ENCODE results near the gene CLOCK. TPM values are rescaled to one million over a fixed set of nuclear protein-coding genes. Genes with fewer than 3 reads are reported as not detected.

Gene CLOCK
- total and polyA plus RNA-seq, 9 of the 15 experiments (the other 6 are each of a cell fraction or from before 2014, with no cell fraction given): 3.7 to 14.4 (median 9.4) TPM

DNA sequence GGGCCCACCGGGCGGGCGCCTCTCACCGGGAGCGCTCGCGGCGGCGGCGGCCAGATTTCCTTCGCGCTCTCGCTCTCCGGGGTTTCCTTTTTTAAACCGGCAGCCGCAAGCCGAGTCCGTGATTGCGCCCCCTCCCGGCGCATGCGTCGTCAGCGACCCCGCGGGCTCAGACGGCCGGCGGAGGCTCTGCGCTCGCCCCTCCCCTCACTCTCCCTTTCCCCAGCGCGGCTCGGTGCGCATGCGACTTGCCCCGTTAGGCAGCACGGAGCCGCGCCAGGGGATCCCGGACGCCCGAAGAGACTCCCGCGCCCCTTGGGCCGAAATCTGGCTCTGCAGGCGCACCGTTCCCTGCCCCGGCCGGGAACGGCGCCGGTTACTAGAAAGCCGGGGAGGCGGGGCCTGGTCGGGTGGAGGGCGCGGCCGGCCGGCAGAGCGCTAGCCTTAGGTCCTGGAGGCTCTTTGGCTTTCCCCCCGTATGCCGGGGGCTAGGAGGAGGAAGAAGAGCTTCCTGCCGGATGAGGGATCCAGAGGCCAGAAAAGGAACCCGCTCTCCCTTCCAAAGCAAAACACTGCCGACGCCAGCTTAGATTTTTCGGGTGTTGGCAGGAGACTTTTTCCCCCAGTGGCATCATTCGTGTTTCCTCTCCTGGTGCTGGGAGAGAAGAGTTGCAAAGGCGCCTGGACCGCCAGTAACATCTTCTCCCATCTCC lies at the start of gene CLOCK (continued):
- TF ChIP-seq, protein P1, sequence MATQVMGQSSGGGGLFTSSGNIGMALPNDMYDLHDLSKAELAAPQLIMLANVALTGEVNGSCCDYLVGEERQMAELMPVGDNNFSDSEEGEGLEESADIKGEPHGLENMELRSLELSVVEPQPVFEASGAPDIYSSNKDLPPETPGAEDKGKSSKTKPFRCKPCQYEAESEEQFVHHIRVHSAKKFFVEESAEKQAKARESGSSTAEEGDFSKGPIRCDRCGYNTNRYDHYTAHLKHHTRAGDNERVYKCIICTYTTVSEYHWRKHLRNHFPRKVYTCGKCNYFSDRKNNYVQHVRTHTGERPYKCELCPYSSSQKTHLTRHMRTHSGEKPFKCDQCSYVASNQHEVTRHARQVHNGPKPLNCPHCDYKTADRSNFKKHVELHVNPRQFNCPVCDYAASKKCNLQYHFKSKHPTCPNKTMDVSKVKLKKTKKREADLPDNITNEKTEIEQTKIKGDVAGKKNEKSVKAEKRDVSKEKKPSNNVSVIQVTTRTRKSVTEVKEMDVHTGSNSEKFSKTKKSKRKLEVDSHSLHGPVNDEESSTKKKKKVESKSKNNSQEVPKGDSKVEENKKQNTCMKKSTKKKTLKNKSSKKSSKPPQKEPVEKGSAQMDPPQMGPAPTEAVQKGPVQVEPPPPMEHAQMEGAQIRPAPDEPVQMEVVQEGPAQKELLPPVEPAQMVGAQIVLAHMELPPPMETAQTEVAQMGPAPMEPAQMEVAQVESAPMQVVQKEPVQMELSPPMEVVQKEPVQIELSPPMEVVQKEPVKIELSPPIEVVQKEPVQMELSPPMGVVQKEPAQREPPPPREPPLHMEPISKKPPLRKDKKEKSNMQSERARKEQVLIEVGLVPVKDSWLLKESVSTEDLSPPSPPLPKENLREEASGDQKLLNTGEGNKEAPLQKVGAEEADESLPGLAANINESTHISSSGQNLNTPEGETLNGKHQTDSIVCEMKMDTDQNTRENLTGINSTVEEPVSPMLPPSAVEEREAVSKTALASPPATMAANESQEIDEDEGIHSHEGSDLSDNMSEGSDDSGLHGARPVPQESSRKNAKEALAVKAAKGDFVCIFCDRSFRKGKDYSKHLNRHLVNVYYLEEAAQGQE (IDR thresholded peaks at IDR 0.05; ENCODE audit: borderline replicate concordance): peak; percentile 51
- TF ChIP-seq, protein P1 (CRISPR knock-in tag; IDR thresholded peaks at IDR 0.05; ENCODE audit: low read depth): no peak; the same call in 1 of the 2 replicates
- TF ChIP-seq POLR2AphosphoS5 (IDR thresholded peaks at IDR 0.05; ENCODE audit: control insufficient read depth, insufficient read depth, low read depth, low read length) (peak; percentile 21; the same call in 1 of the 2 replicates), FOXP1 (CRISPR knock-in tag; IDR thresholded peaks at IDR 0.05) (peak; percentile 38; the same call in 1 of the 2 replicates), DIDO1 (tag; IDR thresholded peaks at IDR 0.05; ENCODE audit: low read depth) (no peak), ZNF175 (CRISPR knock-in tag; IDR thresholded peaks at IDR 0.05; ENCODE audit: low read depth) (no peak), CXXC5 (CRISPR knock-in tag; IDR thresholded peaks at IDR 0.05) (peak; percentile 87), PHB (CRISPR knock-in tag; IDR thresholded peaks at IDR 0.05) (no peak), SUPT5H (IDR thresholded peaks at IDR 0.05) (peak; percentile 70), HDAC1 (IDR thresholded peaks at IDR 0.05) (peak in 1 of 2 experiments; percentile 81; a peak in 2 of 4 replicates), DMBX1 (CRISPR knock-in tag; IDR thresholded peaks at IDR 0.05; ENCODE audit: borderline replicate concordance) (no peak), JUND (IDR thresholded peaks at IDR 0.05; ENCODE audit: borderline replicate concordance, low read depth, low read length) (peak; percentile 20; the same call in 1 of the 2 replicates), JUND (tag; IDR thresholded peaks at IDR 0.05; ENCODE audit: borderline replicate concordance, low read depth, low read length) (no peak)
- TF ChIP-seq, protein P2, sequence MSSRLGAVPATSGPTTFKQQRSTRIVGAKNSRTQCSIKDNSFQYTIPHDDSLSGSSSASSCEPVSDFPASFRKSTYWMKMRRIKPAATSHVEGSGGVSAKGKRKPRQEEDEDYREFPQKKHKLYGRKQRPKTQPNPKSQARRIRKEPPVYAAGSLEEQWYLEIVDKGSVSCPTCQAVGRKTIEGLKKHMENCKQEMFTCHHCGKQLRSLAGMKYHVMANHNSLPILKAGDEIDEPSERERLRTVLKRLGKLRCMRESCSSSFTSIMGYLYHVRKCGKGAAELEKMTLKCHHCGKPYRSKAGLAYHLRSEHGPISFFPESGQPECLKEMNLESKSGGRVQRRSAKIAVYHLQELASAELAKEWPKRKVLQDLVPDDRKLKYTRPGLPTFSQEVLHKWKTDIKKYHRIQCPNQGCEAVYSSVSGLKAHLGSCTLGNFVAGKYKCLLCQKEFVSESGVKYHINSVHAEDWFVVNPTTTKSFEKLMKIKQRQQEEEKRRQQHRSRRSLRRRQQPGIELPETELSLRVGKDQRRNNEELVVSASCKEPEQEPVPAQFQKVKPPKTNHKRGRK (tag; IDR thresholded peaks at IDR 0.05): no peak
- TF ChIP-seq, protein P3, sequence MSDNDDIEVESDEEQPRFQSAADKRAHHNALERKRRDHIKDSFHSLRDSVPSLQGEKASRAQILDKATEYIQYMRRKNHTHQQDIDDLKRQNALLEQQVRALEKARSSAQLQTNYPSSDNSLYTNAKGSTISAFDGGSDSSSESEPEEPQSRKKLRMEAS (CRISPR knock-in tag; IDR thresholded peaks at IDR 0.05): peak; percentile 69
- TF ChIP-seq, protein P4, sequence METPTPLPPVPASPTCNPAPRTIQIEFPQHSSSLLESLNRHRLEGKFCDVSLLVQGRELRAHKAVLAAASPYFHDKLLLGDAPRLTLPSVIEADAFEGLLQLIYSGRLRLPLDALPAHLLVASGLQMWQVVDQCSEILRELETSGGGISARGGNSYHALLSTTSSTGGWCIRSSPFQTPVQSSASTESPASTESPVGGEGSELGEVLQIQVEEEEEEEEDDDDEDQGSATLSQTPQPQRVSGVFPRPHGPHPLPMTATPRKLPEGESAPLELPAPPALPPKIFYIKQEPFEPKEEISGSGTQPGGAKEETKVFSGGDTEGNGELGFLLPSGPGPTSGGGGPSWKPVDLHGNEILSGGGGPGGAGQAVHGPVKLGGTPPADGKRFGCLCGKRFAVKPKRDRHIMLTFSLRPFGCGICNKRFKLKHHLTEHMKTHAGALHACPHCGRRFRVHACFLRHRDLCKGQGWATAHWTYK (CRISPR knock-in tag; IDR thresholded peaks at IDR 0.05): peak; percentile 32; the same call in 1 of the 2 replicates

All from K562 (cell line).